ENCODE data around the gene EOGT. TPM values are rescaled to one million over a fixed set of nuclear protein-coding genes. Genes with fewer than 3 reads are reported as not detected.

EOGT gene
- polyA plus RNA-seq, 1 experiment, result 29.4 TPM

DNA sequence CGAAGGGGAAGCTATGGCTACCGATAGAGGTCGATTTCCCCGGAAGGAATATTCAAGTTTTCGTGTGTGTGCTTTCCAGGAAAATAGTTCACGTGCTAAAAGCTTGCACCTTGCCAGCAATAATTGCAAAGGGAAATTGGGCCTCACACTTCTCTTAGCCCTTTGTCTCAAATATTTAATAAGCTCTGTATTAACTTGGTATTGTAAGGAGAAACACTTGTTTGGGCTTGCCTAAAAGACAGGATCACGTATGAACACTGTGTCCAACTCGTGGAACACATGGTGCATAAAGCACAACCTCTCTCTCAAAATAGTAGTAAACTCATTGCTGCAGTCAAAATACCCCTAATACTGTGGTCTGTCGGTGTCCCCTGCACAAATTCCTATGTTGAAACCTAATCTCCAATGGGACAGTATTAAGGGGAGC is 39.0 kb upstream of the EOGT start:
- Histone ChIP-seq H3K27ac (ENCODE audit: low read depth, low read length) (peak overlapping the region; percentile 98), H3K27me3 (ENCODE audit: control insufficient read depth, insufficient read depth, low read length) (no peaks in the 10 kb centered on the region), H3K4me3 (ENCODE audit: low read depth, low read length) (peak overlapping the region; percentile 93), H3K9me3 (ENCODE audit: control insufficient read depth, insufficient read depth, low read length) (no peaks in the 10 kb centered on the region; the same call in 1 of the 2 replicates)
- CTCF ChIA-PET, result interaction anchor here (0.6 to 2.4 kb wide), 7 partner anchors 10 to 254 kb away, joined by 3 to 12 read pairs (median 4); partner anchors contain the start of gene EOGT
- TF ChIP-seq, protein P1, sequence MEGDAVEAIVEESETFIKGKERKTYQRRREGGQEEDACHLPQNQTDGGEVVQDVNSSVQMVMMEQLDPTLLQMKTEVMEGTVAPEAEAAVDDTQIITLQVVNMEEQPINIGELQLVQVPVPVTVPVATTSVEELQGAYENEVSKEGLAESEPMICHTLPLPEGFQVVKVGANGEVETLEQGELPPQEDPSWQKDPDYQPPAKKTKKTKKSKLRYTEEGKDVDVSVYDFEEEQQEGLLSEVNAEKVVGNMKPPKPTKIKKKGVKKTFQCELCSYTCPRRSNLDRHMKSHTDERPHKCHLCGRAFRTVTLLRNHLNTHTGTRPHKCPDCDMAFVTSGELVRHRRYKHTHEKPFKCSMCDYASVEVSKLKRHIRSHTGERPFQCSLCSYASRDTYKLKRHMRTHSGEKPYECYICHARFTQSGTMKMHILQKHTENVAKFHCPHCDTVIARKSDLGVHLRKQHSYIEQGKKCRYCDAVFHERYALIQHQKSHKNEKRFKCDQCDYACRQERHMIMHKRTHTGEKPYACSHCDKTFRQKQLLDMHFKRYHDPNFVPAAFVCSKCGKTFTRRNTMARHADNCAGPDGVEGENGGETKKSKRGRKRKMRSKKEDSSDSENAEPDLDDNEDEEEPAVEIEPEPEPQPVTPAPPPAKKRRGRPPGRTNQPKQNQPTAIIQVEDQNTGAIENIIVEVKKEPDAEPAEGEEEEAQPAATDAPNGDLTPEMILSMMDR (IDR thresholded peaks at IDR 0.05; ENCODE audit: low read depth, low read length), result no peak
- no peak for DNase-seq (ENCODE audit: low read depth, low spot score)
- POLR2A ChIA-PET, result interaction anchor here (0.8 to 1.1 kb wide), 3 partner anchors 24 to 42 kb away, joined by 4 to 5 read pairs (median 5); no protein-coding TSS in a partner anchor

DNA sequence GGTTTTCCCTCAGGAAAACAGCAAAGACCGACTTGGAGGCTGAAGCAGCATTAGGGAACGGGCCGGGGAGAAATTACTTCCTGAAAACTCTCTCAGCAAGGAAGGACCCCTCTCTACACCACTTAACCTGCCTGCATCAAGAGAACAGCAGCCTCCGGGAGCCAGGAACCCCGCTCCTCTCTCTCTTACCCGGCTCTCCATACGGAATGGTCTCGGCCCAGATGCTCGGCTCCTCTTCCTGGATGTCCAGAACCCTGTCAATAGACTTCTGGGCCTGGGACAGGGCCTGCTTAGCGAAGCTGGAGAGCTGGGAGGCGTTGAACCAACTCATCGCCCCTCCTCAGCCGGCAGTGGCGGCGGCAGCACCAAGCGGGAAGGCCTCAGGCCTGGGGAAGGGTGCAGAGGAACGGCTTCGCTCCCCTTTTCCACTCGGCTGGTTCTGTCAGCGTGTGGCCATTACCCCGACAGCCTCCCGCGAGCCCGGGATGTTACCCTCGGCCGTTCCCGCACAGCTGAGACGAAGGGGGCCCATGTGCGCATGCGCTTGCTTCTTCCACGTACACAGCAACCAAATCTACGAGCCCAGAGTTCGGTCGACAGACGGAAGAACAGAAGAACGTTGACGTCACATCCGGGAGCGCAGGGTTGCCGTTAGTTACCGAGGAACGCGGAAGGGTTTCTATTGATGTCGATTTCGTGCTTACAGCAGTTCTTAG is 38.4 kb upstream of the EOGT start, which contains the start of gene TMF1:
Gene TMF1 (minus strand): TSS at position 578 of the 716 bp plus-strand sequence. CDS start 247 bp downstream, at position 331.
- ChIA-PET POLR2A (interaction anchor here (0.7 to 1.1 kb wide), 4 partner anchors 24 to 191 kb away, joined by 3 to 5 read pairs (median 4); no protein-coding TSS in a partner anchor), CTCF (interaction anchor here (0.6 to 2.4 kb wide), 6 partner anchors 13 to 254 kb away, joined by 3 to 12 read pairs (median 4); partner anchors contain the start of gene EOGT)
- Histone ChIP-seq H3K27ac (ENCODE audit: low read depth, low read length) (peak within 1 kb of the TSS; percentile 98), H3K4me3 (ENCODE audit: low read depth, low read length) (peak within 1 kb of the TSS; percentile 93), H3K9me3 (ENCODE audit: control insufficient read depth, insufficient read depth, low read length) (no peaks in the 10 kb centered on the region; the same call in 1 of the 2 replicates), H3K27me3 (ENCODE audit: control insufficient read depth, insufficient read depth, low read length) (no peaks in the 10 kb centered on the region)
- DNase-seq (ENCODE audit: low read depth, low spot score), result peak; percentile 99
- TF ChIP-seq, protein P1 (IDR thresholded peaks at IDR 0.05; ENCODE audit: low read depth, low read length), result no peak

DNA sequence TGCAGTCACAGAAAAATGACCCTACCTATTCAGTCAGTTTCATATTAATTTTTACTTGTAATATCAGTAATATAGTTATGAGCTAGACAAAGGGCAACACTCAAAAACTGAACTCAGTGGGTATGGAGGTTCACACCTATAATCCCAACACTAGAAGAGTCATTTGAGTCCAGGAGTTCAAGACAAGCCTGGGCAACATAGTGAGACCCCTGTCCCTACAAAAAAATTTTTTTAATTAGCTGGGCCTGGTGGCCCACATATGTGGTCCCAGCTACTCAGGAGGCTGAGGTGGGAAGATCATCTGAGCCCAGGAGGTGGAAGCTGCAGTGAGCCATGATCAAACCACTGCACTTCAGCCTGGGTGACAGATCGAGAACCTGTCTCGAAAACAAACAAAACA is 35.5 kb upstream of the EOGT start:
- POLR2A ChIA-PET, result no interaction called here
- CTCF ChIA-PET, result interaction anchor here (1.5 kb wide), 1 partner anchor 29 kb away, joined by 6 read pairs; no protein-coding TSS in a partner anchor
- Histone ChIP-seq H3K9me3 (ENCODE audit: control insufficient read depth, insufficient read depth, low read length) (no peaks in the 10 kb centered on the region; the same call in 1 of the 2 replicates), H3K27ac (ENCODE audit: low read depth, low read length) (no peak overlapping the region), H3K4me3 (ENCODE audit: low read depth, low read length) (no peak overlapping the region), H3K27me3 (ENCODE audit: control insufficient read depth, insufficient read depth, low read length) (no peaks in the 10 kb centered on the region)
- no peak for DNase-seq (ENCODE audit: low read depth, low spot score)
- TF ChIP-seq, protein P1 (IDR thresholded peaks at IDR 0.05; ENCODE audit: low read depth, low read length), result no peak

DNA sequence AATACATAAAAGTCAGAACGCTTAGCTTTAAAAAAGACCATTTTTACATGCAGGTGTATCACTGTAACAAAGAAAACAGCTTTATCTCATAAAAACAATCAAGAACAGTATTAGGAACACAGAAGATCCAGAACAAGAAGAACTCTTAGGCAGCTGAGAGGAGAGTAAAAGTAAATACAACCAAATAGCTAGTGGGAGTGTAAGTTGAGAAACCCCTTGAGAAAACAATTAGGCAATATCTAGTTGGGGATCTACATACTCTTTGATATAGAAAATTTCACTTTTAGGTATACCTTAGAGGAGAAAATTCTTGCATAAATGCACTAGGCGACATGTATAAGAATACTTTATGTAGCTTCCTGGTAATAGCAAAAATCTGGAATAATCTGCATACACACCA is 31.1 kb upstream of the EOGT start:
- no peak for DNase-seq (ENCODE audit: low read depth, low spot score)
- Histone ChIP-seq H3K9me3 (ENCODE audit: control insufficient read depth, insufficient read depth, low read length) (no peaks in the 10 kb centered on the region), H3K27ac (ENCODE audit: low read depth, low read length) (no peak overlapping the region), H3K4me3 (ENCODE audit: low read depth, low read length) (no peak overlapping the region), H3K27me3 (ENCODE audit: control insufficient read depth, insufficient read depth, low read length) (no peaks in the 10 kb centered on the region)
- CTCF ChIA-PET, result interaction anchor here (1.0 kb wide), 1 partner anchor 24 kb away, joined by 3 read pairs; no protein-coding TSS in a partner anchor
- TF ChIP-seq, protein P1 (IDR thresholded peaks at IDR 0.05; ENCODE audit: low read depth, low read length), result no peak
- POLR2A ChIA-PET, result no interaction called here

DNA sequence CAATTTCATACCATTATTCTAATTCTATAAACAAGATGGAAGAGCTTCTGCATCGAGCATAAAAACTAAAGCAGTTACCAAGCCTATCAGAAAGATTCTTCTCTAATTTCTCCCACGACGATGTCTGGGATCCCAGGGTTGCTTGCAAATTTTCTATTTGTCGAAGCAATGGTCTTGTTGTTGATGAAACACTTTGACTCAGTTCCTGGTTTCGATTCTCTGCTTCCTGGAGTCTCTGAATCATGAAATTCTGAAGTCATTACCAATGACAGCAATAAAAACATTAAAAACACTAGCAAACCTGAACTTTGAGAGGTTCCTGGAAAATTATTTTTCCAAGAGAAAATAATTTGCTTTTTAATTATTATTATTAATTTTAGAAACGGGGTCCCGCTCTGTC is 20.0 kb upstream of the EOGT start:
- POLR2A ChIA-PET, result no interaction called here
- H3K27ac ChIP-seq (ENCODE audit: low read depth, low read length), result no peak overlapping the region
- CTCF ChIA-PET, result no interaction called here

More for the DNA sequence above, 20.0 kb upstream of the EOGT start:
- TF ChIP-seq, protein P1 (IDR thresholded peaks at IDR 0.05; ENCODE audit: low read depth, low read length), result no peak
- Histone ChIP-seq H3K27me3 (ENCODE audit: control insufficient read depth, insufficient read depth, low read length) (no peaks in the 10 kb centered on the region), H3K4me3 (ENCODE audit: low read depth, low read length) (no peak overlapping the region), H3K9me3 (ENCODE audit: control insufficient read depth, insufficient read depth, low read length) (no peaks in the 10 kb centered on the region)
- no peak for DNase-seq (ENCODE audit: low read depth, low spot score)
